ENCODE data around the gene ZNF800. TPM values are rescaled to one million over a fixed set of nuclear protein-coding genes. Genes with fewer than 3 reads are reported as not detected.
A peak's percentile ranks its signal among the peaks of the same experiment; 100 is the strongest.
"Not testable (repeated sequence)": the region's sequence is repeated elsewhere in the genome, so short reads cannot be mapped to it uniquely, and the experiment has no call there.

The ZNF800 gene
- total and polyA plus RNA-seq, 5 donors from 2014 or later = 44.8 to 81.0 (median 55.0) TPM

DNA sequence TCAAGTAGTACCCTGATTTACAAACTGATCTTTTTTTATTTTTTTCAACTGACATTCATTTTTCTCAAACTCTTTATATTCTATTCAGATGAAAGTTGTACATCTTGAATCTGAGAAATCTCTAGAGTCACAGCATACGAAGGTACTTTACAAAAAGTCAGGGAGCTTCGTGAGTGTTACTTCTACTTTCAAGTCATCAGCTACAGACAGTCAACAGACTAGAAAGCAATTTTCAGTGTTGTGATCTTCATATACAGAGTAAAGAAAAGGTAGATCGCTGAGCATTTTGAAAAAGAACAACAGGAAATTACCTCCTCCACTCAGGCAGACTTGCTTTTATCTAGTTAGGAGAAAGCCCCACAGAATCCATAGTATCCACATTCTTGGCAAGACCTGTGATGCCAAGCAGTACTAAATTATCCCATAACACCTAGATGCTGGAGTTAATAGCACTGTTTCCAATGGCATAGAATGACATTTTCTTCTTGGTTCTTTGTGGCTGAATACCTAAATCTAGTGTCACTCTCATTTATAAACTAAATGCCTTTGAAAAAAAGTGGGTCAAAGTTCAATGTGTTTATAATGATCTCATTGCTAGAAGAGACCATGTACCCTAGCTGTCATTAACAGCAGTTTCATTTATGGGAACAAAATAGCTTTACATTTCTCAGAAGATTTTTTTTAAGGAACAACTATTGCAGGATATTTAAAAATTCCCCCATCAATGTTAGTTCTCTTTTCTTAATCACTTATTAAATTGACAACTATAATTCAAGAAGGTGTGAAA, 12.0 kb upstream of the ZNF800 start:
- H3K27me3 ChIP-seq (ENCODE audit: control insufficient read depth, insufficient read depth, low read length) = peaks cover 2% of the 10 kb centered on the region
- peak overlapping the region; percentile 16 to 93 (median 85) for H3K27ac Mint-ChIP-seq
- H3K4me3 Mint-ChIP-seq = peak overlapping the region in 3 of 4 donors; percentile 6 to 35 (median 27)
- no peak overlapping the region for H3K27ac ChIP-seq (ENCODE audit: insufficient read depth, low read length, poor library complexity, severe bottlenecking)
- H3K9me3 Mint-ChIP-seq = no peaks in the 10 kb centered on the region
- H3K4me3 ChIP-seq (ENCODE audit: low read depth, low read length) = peak overlapping the region; percentile 45
- H3K36me3 ChIP-seq (ENCODE audit: control insufficient read depth, insufficient read depth, low read length) = no peaks in the 10 kb centered on the region
- H3K36me3 Mint-ChIP-seq = no peaks in the 10 kb centered on the region
- peak; percentile 36 to 62 for ATAC-seq (ENCODE audit: low read depth in 2 of 2)
- peaks cover 6% of the 10 kb centered on the region for H3K27me3 Mint-ChIP-seq
- H3K4me1 Mint-ChIP-seq = peaks cover 28 to 37% (median 30%) of the 10 kb centered on the region in 4 donors
- DNase-seq = peak in 2 of 3 donors; percentile 20 to 60
- no peaks in the 10 kb centered on the region for H3K9me3 ChIP-seq (ENCODE audit: control insufficient read depth in 2 of 2, low read length in 2 of 2)
- peaks cover 19% of the 10 kb centered on the region for H3K4me1 ChIP-seq (ENCODE audit: control insufficient read depth, insufficient read depth, low read length, poor library complexity, severe bottlenecking)

GRCh38 chr7:127396184-127396583, 3.7 kb upstream of the ZNF800 start:
- Mint-ChIP-seq H3K36me3 (peaks cover 4% of the 10 kb centered on the region), H3K4me3 (peak overlapping the region in 1 of 4 donors; percentile 66), H3K27me3 (peaks cover 16% of the 10 kb centered on the region), H3K4me1 (peaks cover 2 to 20% (median 16%) of the 10 kb centered on the region in 4 donors), H3K9me3 (no peaks in the 10 kb centered on the region), H3K27ac (no peak overlapping the region)
- H3K36me3 ChIP-seq (ENCODE audit: control insufficient read depth, insufficient read depth, low read length) = no peaks in the 10 kb centered on the region
- no peak for ATAC-seq (ENCODE audit: low read depth in 2 of 2)
- peaks cover 14% of the 10 kb centered on the region for H3K4me1 ChIP-seq (ENCODE audit: control insufficient read depth, insufficient read depth, low read length, poor library complexity, severe bottlenecking)
- no peak overlapping the region for H3K4me3 ChIP-seq (ENCODE audit: low read depth, low read length)
- no peaks in the 10 kb centered on the region for H3K27me3 ChIP-seq (ENCODE audit: control insufficient read depth, insufficient read depth, low read length)
- no peak overlapping the region for H3K27ac ChIP-seq (ENCODE audit: insufficient read depth, low read length, poor library complexity, severe bottlenecking)
- no peaks in the 10 kb centered on the region for H3K9me3 ChIP-seq (ENCODE audit: control insufficient read depth in 2 of 2, low read length in 2 of 2)
- no peak for DNase-seq

- H3K4me1 ChIP-seq (ENCODE audit: control insufficient read depth, insufficient read depth, low read length, poor library complexity, severe bottlenecking) = peaks cover 24% of the 10 kb centered on the region
- not testable (repeated sequence) for H3K27me3 ChIP-seq (ENCODE audit: control insufficient read depth, insufficient read depth, low read length); H3K9me3 Mint-ChIP-seq; ATAC-seq (ENCODE audit: low read depth in 2 of 2); DNase-seq; H3K27ac ChIP-seq (ENCODE audit: insufficient read depth, low read length, poor library complexity, severe bottlenecking); H3K9me3 ChIP-seq (ENCODE audit: control insufficient read depth in 2 of 2, low read length in 2 of 2); H3K36me3 ChIP-seq (ENCODE audit: control insufficient read depth, insufficient read depth, low read length); H3K4me3 ChIP-seq (ENCODE audit: low read depth, low read length)
- Mint-ChIP-seq H3K4me3 (peak overlapping the region in 3 of 4 donors; percentile 27 to 66 (median 63)), H3K36me3 (peaks cover 10% of the 10 kb centered on the region), H3K27me3 (peaks cover 16% of the 10 kb centered on the region), H3K27ac (peak overlapping the region in 1 of 3 donors; percentile 79), H3K4me1 (peaks cover 13 to 31% (median 25%) of the 10 kb centered on the region in 4 donors)
These were observed 2.6 kb upstream of the ZNF800 start for GRCh38 chr7:127395104-127395503.

- H3K4me1 Mint-ChIP-seq = peaks cover 29 to 47% (median 38%) of the 10 kb centered on the region in 4 donors
- Histone ChIP-seq H3K4me1 (ENCODE audit: control insufficient read depth, insufficient read depth, low read length, poor library complexity, severe bottlenecking) (peaks cover 35% of the 10 kb centered on the region), H3K27ac (ENCODE audit: insufficient read depth, low read length, poor library complexity, severe bottlenecking) (peak overlapping the region; percentile 93), H3K4me3 (ENCODE audit: low read depth, low read length) (peak overlapping the region; percentile 96), H3K9me3 (ENCODE audit: control insufficient read depth in 2 of 2, low read length in 2 of 2) (no peaks in the 10 kb centered on the region), H3K36me3 (ENCODE audit: control insufficient read depth, insufficient read depth, low read length) (peaks cover 9% of the 10 kb centered on the region), H3K27me3 (ENCODE audit: control insufficient read depth, insufficient read depth, low read length) (no peaks in the 10 kb centered on the region)
- H3K27me3 Mint-ChIP-seq = peaks cover 10% of the 10 kb centered on the region
- H3K9me3 Mint-ChIP-seq = no peaks in the 10 kb centered on the region
- DNase-seq (no peak), ATAC-seq (ENCODE audit: low read depth in 2 of 2) (no peak)
- peaks cover 26% of the 10 kb centered on the region for H3K36me3 Mint-ChIP-seq
- H3K27ac Mint-ChIP-seq = peak overlapping the region; percentile 95 to 96 (median 96)
- peak overlapping the region; percentile 91 to 96 (median 94) for H3K4me3 Mint-ChIP-seq
These were observed 1.0 kb upstream of the ZNF800 start for GRCh38 chr7:127393368-127394058.

DNA sequence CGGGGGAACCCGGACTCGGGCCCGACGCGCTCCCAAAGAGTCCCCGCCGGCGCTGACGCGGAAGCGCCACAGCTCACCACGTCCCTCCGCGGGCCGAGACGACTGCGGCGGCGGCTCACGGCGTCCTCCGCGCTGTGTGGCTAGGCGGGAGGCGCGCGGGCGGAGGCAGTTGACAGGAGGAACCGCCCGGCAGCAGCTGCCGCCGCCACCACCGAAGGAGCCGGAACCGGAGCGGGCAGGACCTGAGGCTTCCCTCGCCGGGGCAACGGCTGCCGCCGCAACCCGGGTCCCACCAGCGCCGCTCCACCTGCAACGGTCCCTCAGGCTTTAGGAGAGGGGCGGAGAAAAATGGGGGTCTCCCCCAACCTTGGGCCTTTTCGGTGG, 334 bp downstream of the ZNF800 start:
- Mint-ChIP-seq H3K27me3 (peaks cover 4% of the 10 kb centered on the region), H3K4me1 (peaks cover 36 to 57% (median 47%) of the 10 kb centered on the region in 4 donors), H3K4me3 (peak overlapping the region; percentile 95 to 100 (median 98)), H3K9me3 (no peaks in the 10 kb centered on the region), H3K27ac (peak overlapping the region; percentile 93 to 97 (median 96)), H3K36me3 (peaks cover 33% of the 10 kb centered on the region)
- H3K27ac ChIP-seq (ENCODE audit: insufficient read depth, low read length, poor library complexity, severe bottlenecking) = peak overlapping the region; percentile 93
- H3K4me1 ChIP-seq (ENCODE audit: control insufficient read depth, insufficient read depth, low read length, poor library complexity, severe bottlenecking) = peaks cover 43% of the 10 kb centered on the region
- DNase-seq (peak; percentile 57 to 84 (median 77)), ATAC-seq (ENCODE audit: low read depth in 2 of 2) (peak; percentile 66 to 71)
- H3K9me3 ChIP-seq (ENCODE audit: control insufficient read depth in 2 of 2, low read length in 2 of 2) = no peaks in the 10 kb centered on the region
- H3K4me3 ChIP-seq (ENCODE audit: low read depth, low read length) = peak overlapping the region; percentile 79
- peaks cover 21% of the 10 kb centered on the region for H3K36me3 ChIP-seq (ENCODE audit: control insufficient read depth, insufficient read depth, low read length)
- H3K27me3 ChIP-seq (ENCODE audit: control insufficient read depth, insufficient read depth, low read length) = no peaks in the 10 kb centered on the region

- ATAC-seq (ENCODE audit: low read depth in 2 of 2) (peak; percentile 30 to 45), DNase-seq (peak; percentile 33 to 80 (median 64))
- peaks cover 45% of the 10 kb centered on the region for H3K4me1 ChIP-seq (ENCODE audit: control insufficient read depth, insufficient read depth, low read length, poor library complexity, severe bottlenecking)
- H3K27ac Mint-ChIP-seq = peak overlapping the region; percentile 98 to 100 (median 98)
- H3K27me3 Mint-ChIP-seq = peaks cover 4% of the 10 kb centered on the region
- H3K9me3 Mint-ChIP-seq = no peaks in the 10 kb centered on the region
- peak overlapping the region; percentile 94 for H3K4me3 ChIP-seq (ENCODE audit: low read depth, low read length)
- H3K4me1 Mint-ChIP-seq = peaks cover 36 to 58% (median 49%) of the 10 kb centered on the region in 4 donors
- peaks cover 33% of the 10 kb centered on the region for H3K36me3 Mint-ChIP-seq
- peaks cover 26% of the 10 kb centered on the region for H3K36me3 ChIP-seq (ENCODE audit: control insufficient read depth, insufficient read depth, low read length)
- H3K4me3 Mint-ChIP-seq = peak overlapping the region; percentile 99 to 100 (median 100)
- H3K9me3 ChIP-seq (ENCODE audit: control insufficient read depth in 2 of 2, low read length in 2 of 2) = no peaks in the 10 kb centered on the region
- H3K27me3 ChIP-seq (ENCODE audit: control insufficient read depth, insufficient read depth, low read length) = no peaks in the 10 kb centered on the region
- H3K27ac ChIP-seq (ENCODE audit: insufficient read depth, low read length, poor library complexity, severe bottlenecking) = peak overlapping the region; percentile 93
These were observed 822 bp downstream of the ZNF800 start for GRCh38 chr7:127391591-127392181.

DNA sequence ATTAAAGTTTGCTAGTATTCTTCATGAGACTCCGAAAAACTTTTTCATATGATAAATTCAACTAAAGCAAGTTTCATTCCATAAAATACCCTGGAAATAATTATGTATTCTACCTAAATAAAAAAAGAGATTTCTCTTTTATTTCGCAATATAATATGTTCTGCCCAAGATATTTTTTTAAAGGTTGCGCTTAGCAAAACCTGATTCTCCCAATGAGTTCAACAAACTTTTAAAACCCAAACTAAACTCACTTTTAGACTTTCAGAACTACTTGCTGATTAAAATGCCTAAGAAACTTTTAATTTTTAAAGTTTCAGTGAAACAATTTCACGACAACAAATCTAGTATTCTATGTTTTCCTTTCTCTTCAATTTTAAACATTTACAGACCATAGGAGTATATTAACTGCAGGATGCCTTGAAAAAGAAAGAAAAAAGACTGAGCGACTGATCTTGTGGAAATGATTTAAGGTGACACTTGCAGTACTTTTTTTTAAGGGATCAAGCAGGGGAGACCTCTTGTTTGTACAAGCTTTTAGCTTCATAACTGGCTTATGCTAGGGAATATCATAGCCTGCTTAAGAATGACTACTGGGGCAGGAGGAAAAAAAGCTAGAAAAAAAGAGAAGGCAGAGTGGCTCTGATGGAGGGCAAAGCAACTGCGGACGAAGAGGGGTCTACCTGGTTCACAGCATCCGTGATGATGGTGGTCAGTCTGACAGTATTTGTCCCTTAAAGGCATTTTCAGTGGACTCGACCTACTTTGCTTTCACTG, 1.5 kb downstream of the ZNF800 start:
- H3K4me1 Mint-ChIP-seq = peaks cover 42 to 60% (median 53%) of the 10 kb centered on the region in 4 donors
- peak overlapping the region; percentile 98 to 100 (median 98) for H3K27ac Mint-ChIP-seq
- Histone ChIP-seq H3K4me1 (ENCODE audit: control insufficient read depth, insufficient read depth, low read length, poor library complexity, severe bottlenecking) (peaks cover 49% of the 10 kb centered on the region), H3K27ac (ENCODE audit: insufficient read depth, low read length, poor library complexity, severe bottlenecking) (peak overlapping the region; percentile 93), H3K9me3 (ENCODE audit: control insufficient read depth in 2 of 2, low read length in 2 of 2) (no peaks in the 10 kb centered on the region), H3K27me3 (ENCODE audit: control insufficient read depth, insufficient read depth, low read length) (no peaks in the 10 kb centered on the region), H3K4me3 (ENCODE audit: low read depth, low read length) (peak overlapping the region; percentile 94), H3K36me3 (ENCODE audit: control insufficient read depth, insufficient read depth, low read length) (peaks cover 32% of the 10 kb centered on the region)
- ATAC-seq (ENCODE audit: low read depth in 2 of 2) = no peak
- peaks cover 4% of the 10 kb centered on the region for H3K27me3 Mint-ChIP-seq
- DNase-seq = no peak
- H3K4me3 Mint-ChIP-seq = peak overlapping the region; percentile 99 to 100 (median 100)
- H3K9me3 Mint-ChIP-seq = no peaks in the 10 kb centered on the region
- H3K36me3 Mint-ChIP-seq = peaks cover 36% of the 10 kb centered on the region
